HepG2 (cell line): ENCODE data around the gene CAPZB. TPM values are rescaled to one million over a fixed set of nuclear protein-coding genes. Genes with fewer than 3 reads are reported as not detected.
A peak's percentile ranks its signal among the peaks of the same experiment; 100 is the strongest.

Source experiments
- ETV6 ChIP-seq: sonication (generic); formaldehyde crosslinking; conservative IDR thresholded peaks from 2 replicates; pipeline ENCODE4 v1.4.0; 2020; ENCODE audit warnings: missing genetic modification reagents
- HNF4A ChIP-seq: sonication (generic); formaldehyde crosslinking; IDR thresholded peaks from 2 replicates; pipeline ENCODE4 v1.4.0; 2020; ENCODE audit warnings: missing genetic modification reagents
- MED1 ChIP-seq: sonication (generic); formaldehyde crosslinking; IDR thresholded peaks from 2 replicates; pipeline ENCODE4 v1.4.0; 2020; ENCODE audit warnings: missing genetic modification reagents
- MTF2 ChIP-seq: sonication (generic); formaldehyde crosslinking; IDR thresholded peaks from 2 replicates; pipeline ENCODE4 v1.5.0; 2020; ENCODE audit warnings: missing genetic modification reagents, borderline replicate concordance
- NKX3-1 ChIP-seq: sonication (generic); formaldehyde crosslinking; IDR thresholded peaks from 2 replicates; pipeline ENCODE4 v1.5.0; 2020; ENCODE audit warnings: missing genetic modification reagents
- PRMT3 ChIP-seq: sonication (generic); formaldehyde crosslinking; IDR thresholded peaks from 2 replicates; pipeline ENCODE4 v1.8.1; 2022; ENCODE audit warnings: low read depth, mild to moderate bottlenecking, moderate library complexity, missing genetic modification reagents, borderline replicate concordance
- SETDB1 ChIP-seq: sonication (generic); formaldehyde crosslinking; IDR thresholded peaks from 2 replicates; pipeline ENCODE4 v1.5.1; 2020; ENCODE audit warnings: missing genetic modification reagents, mild to moderate bottlenecking, borderline replicate concordance
- SIX4 ChIP-seq: sonication (generic); formaldehyde crosslinking; IDR thresholded peaks from 2 replicates; pipeline ENCODE4 v1.4.0; 2020; ENCODE audit warnings: missing genetic modification reagents
- SMAD3 ChIP-seq: sonication (generic); formaldehyde crosslinking; IDR thresholded peaks from 2 replicates; pipeline ENCODE4 v1.4.0; 2020; ENCODE audit warnings: missing genetic modification reagents
- SMC3 ChIP-seq: IDR thresholded peaks from 2 replicates; pipeline ENCODE4 v1.6.1; 2011; ENCODE audit warnings: low read length, improper control_type of control experiment
- THAP11 ChIP-seq: IDR thresholded peaks from 2 replicates; pipeline ENCODE4 v1.6.1; 2016; ENCODE audit warnings: missing biosample characterization, missing genetic modification reagents
- ZFX ChIP-seq: sonication (generic); formaldehyde crosslinking; IDR thresholded peaks from 2 replicates; pipeline ENCODE4 v1.4.0; 2020; ENCODE audit warnings: mild to moderate bottlenecking, low read depth, missing genetic modification reagents, moderate library complexity
- ZKSCAN1 ChIP-seq: fragments of 150-350 bp; IDR thresholded peaks from 2 replicates; pipeline ENCODE4 v1.6.1; 2014; ENCODE audit warnings: low read length
- ZNF230 ChIP-seq: sonication (generic); formaldehyde crosslinking; IDR thresholded peaks from 2 replicates; pipeline ENCODE4 v1.4.0; 2020; ENCODE audit warnings: mild to moderate bottlenecking, missing genetic modification reagents
- ZNF335 ChIP-seq: sonication (generic); formaldehyde crosslinking; IDR thresholded peaks from 2 replicates; pipeline ENCODE4 v1.4.0; 2020; ENCODE audit warnings: missing genetic modification reagents
- ZNF431 ChIP-seq: sonication (generic); formaldehyde crosslinking; IDR thresholded peaks from 2 replicates; pipeline ENCODE4 v1.9.0; 2022; ENCODE audit warnings: missing genetic modification reagents, low read depth, mild to moderate bottlenecking, borderline replicate concordance
- ZNF446 ChIP-seq: sonication (generic); formaldehyde crosslinking; IDR thresholded peaks from 2 replicates; pipeline ENCODE4 v1.5.0; 2020; ENCODE audit warnings: mild to moderate bottlenecking, missing genetic modification reagents
- ZNF589 ChIP-seq: sonication (generic); formaldehyde crosslinking; conservative IDR thresholded peaks from 2 replicates; pipeline ENCODE4 v1.8.0; 2022; ENCODE audit warnings: mild to moderate bottlenecking, moderate library complexity, missing genetic modification reagents
- ZNF619 ChIP-seq: sonication (generic); formaldehyde crosslinking; IDR thresholded peaks from 2 replicates; pipeline ENCODE4 v1.4.0; 2020; ENCODE audit warnings: mild to moderate bottlenecking, missing genetic modification reagents
- ZNF660 ChIP-seq: sonication (generic); formaldehyde crosslinking; IDR thresholded peaks from 2 replicates; pipeline ENCODE4 v1.5.1; 2020; ENCODE audit warnings: mild to moderate bottlenecking, low read depth, missing genetic modification reagents, borderline replicate concordance
- ZNF709 ChIP-seq: sonication (generic); formaldehyde crosslinking; IDR thresholded peaks from 2 replicates; pipeline ENCODE4 v1.5.0; 2020; ENCODE audit warnings: mild to moderate bottlenecking, missing genetic modification reagents
- polyA plus RNA-seq, 8 experiments: library from polyadenylated mRNA; depleted of rRNA in 3 of 8; stranded (reverse) in 7 of 8; unstranded in 1 of 8; fragments of >200 nt; fragmentation: Illumina TruSeq in 4 of 8; extraction: Trizol in 4 of 8; gene quantifications; 2 replicates each; pipeline versions ENCODE4 v1.2.1 to v1.2.3, GENCODE V29; 2011 to 2016; ENCODE audit warnings: low read depth in 4 of 8, missing spikeins in 1 of 8, mixed read lengths in 1 of 8; ENCODE audit not compliant: insufficient read depth in 1 of 8
- total RNA-seq, 5 experiments: library from RNA; depleted of rRNA; stranded (reverse); fragments of >200 nt; fragmentation: Illumina TruSeq; extraction: Trizol; gene quantifications; 2 replicates each; pipeline ENCODE4 v1.2.3, GENCODE V29; 2016; ENCODE audit warnings: low read depth in 1 of 5
- TF ChIP-seq, protein P1 (sequence below): sonication (generic); formaldehyde crosslinking; IDR thresholded peaks from 2 replicates; pipeline ENCODE4 v1.5.0; 2020; ENCODE audit warnings: mild to moderate bottlenecking, missing genetic modification reagents, borderline replicate concordance
- TF ChIP-seq, protein P2 (sequence below): sonication (generic); formaldehyde crosslinking; conservative IDR thresholded peaks from 2 replicates; pipeline ENCODE4 v1.4.0; 2020; ENCODE audit warnings: missing genetic modification reagents

Gene CAPZB
- total and polyA plus RNA-seq, 2 of the 13 experiments (the other 11 are each of a cell fraction or from before 2014, with no cell fraction given) = 58.9 to 76.9 TPM

DNA sequence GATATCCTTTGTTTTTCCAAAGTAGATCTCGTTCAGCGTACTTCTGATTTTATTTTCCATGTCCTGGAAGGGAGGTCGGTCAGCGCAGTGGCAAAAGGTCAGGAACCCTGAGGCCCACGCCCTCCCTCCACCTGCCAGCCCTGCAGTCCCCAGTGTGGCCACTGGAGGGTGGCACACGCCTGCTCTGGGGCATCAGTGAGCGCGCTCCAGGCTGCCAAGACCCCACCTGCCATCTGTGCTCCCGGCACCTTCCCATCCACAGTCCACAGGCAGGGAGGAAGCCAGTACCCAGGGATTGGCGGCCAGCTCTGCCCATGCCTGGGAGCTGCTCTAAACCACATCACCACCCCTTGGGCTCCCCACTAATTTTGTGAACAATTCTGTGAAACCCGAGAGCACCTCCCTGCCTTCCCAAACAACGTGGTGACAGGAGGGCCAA lies 140.9 kb downstream of the CAPZB start (continued):
- TF ChIP-seq, protein P1, sequence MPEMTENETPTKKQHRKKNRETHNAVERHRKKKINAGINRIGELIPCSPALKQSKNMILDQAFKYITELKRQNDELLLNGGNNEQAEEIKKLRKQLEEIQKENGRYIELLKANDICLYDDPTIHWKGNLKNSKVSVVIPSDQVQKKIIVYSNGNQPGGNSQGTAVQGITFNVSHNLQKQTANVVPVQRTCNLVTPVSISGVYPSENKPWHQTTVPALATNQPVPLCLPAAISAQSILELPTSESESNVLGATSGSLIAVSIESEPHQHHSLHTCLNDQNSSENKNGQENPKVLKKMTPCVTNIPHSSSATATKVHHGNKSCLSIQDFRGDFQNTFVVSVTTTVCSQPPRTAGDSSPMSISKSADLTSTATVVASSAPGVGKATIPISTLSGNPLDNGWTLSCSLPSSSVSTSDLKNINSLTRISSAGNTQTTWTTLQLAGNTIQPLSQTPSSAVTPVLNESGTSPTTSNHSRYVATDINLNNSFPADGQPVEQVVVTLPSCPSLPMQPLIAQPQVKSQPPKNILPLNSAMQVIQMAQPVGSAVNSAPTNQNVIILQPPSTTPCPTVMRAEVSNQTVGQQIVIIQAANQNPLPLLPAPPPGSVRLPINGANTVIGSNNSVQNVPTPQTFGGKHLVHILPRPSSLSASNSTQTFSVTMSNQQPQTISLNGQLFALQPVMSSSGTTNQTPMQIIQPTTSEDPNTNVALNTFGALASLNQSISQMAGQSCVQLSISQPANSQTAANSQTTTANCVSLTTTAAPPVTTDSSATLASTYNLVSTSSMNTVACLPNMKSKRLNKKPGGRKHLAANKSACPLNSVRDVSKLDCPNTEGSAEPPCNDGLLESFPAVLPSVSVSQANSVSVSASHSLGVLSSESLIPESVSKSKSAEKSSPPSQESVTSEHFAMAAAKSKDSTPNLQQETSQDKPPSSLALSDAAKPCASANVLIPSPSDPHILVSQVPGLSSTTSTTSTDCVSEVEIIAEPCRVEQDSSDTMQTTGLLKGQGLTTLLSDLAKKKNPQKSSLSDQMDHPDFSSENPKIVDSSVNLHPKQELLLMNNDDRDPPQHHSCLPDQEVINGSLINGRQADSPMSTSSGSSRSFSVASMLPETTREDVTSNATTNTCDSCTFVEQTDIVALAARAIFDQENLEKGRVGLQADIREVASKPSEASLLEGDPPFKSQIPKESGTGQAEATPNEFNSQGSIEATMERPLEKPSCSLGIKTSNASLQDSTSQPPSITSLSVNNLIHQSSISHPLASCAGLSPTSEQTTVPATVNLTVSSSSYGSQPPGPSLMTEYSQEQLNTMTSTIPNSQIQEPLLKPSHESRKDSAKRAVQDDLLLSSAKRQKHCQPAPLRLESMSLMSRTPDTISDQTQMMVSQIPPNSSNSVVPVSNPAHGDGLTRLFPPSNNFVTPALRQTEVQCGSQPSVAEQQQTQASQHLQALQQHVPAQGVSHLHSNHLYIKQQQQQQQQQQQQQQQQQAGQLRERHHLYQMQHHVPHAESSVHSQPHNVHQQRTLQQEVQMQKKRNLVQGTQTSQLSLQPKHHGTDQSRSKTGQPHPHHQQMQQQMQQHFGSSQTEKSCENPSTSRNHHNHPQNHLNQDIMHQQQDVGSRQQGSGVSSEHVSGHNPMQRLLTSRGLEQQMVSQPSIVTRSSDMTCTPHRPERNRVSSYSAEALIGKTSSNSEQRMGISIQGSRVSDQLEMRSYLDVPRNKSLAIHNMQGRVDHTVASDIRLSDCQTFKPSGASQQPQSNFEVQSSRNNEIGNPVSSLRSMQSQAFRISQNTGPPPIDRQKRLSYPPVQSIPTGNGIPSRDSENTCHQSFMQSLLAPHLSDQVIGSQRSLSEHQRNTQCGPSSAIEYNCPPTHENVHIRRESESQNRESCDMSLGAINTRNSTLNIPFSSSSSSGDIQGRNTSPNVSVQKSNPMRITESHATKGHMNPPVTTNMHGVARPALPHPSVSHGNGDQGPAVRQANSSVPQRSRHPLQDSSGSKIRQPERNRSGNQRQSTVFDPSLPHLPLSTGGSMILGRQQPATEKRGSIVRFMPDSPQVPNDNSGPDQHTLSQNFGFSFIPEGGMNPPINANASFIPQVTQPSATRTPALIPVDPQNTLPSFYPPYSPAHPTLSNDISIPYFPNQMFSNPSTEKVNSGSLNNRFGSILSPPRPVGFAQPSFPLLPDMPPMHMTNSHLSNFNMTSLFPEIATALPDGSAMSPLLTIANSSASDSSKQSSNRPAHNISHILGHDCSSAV = no peak
- TF ChIP-seq MTF2 (no peak), ZNF709 (CRISPR knock-in tag) (no peak), THAP11 (CRISPR knock-in tag) (peak; percentile 19; the same call in 1 of the 2 replicates), ZNF446 (CRISPR knock-in tag) (no peak), ETV6 (CRISPR knock-in tag) (no peak), SMAD3 (no peak), ZNF335 (no peak), ZNF589 (no peak), ZNF619 (CRISPR knock-in tag) (no peak), MED1 (0 out of 2 replicates have a peak, but pooled peaks have one; percentile 16), ZNF660 (no peak), NKX3-1 (CRISPR knock-in tag) (no peak), PRMT3 (no peak), SMC3 (peak; percentile 29; the same call in 1 of the 2 replicates), SIX4 (no peak), ZNF230 (CRISPR knock-in tag) (no peak), ZNF431 (no peak), HNF4A (CRISPR knock-in tag) (peak; percentile 16; the same call in 1 of the 2 replicates), ZFX (CRISPR knock-in tag) (no peak), SETDB1 (CRISPR knock-in tag) (no peak), ZKSCAN1 (no peak)
- TF ChIP-seq, protein P2, sequence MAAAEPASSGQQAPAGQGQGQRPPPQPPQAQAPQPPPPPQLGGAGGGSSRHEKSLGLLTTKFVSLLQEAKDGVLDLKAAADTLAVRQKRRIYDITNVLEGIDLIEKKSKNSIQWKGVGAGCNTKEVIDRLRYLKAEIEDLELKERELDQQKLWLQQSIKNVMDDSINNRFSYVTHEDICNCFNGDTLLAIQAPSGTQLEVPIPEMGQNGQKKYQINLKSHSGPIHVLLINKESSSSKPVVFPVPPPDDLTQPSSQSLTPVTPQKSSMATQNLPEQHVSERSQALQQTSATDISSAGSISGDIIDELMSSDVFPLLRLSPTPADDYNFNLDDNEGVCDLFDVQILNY = no peak
